NT2/D1 (cell line): ENCODE measurements around the gene IQCK.

Experiments
- SUZ12 ChIP-seq: IDR thresholded peaks from 2 replicates; pipeline ENCODE4 v1.6.1; 2011; ENCODE audit not compliant: insufficient read length, insufficient read depth; ENCODE audit errors: extremely low read depth
- YY1 ChIP-seq: IDR thresholded peaks from 2 replicates; pipeline ENCODE4 v1.6.1; 2011; ENCODE audit not compliant: insufficient read length, insufficient read depth
- ZNF274 ChIP-seq: IDR thresholded peaks from 2 replicates; pipeline ENCODE4 v1.6.1; 2011; ENCODE audit warnings: mild to moderate bottlenecking, low read depth, low read length

DNA sequence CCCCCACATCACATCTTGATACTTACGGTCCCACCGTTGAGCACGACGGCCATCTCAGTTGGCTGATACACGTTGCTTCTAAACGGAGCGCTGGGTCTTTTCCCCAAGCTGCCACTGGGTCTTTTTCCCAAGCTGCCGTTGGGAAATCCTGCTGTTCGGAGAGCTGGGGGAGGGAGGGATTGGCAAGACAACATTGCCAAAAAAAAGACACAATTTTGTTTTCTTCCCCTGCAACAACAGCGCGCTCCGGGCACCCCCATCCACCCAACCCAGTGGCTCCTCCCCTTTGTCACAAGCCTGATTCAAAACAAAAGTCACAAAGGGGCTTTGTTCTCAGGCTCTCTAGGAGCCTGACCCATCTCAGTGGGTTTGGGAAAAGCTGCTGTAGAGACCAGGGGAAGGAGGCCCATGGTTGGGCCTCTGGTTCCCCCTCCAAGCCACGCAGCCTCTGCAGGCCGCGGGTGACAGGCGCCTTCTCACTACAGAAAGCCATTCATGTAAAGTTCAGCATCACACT lies 143.8 kb downstream of the IQCK start:
- TF ChIP-seq SUZ12, result no peak
- no peak for TF ChIP-seq ZNF274
- no peak for TF ChIP-seq YY1
